ENCODE measurements around the gene FBXL17.

FBXL17 gene

GRCh38 chr5:108145351-108145750 lies 236.5 kb downstream of the FBXL17 start:
- no peak for DNase-seq

- DNase-seq: no peak
Observed at GRCh38 chr5:108144332-108144731, 237.6 kb downstream of the FBXL17 start.

- no peak for DNase-seq
Observed at GRCh38 chr5:108143581-108143980, 238.3 kb downstream of the FBXL17 start.

- DNase-seq: no peak
Observed at GRCh38 chr5:108141676-108142075, 240.2 kb downstream of the FBXL17 start.

- no peak for DNase-seq
Observed at GRCh38 chr5:108136493-108136892, 245.4 kb downstream of the FBXL17 start.

- DNase-seq: no peak
Observed at GRCh38 chr5:108129129-108129528, 252.8 kb downstream of the FBXL17 start.

- DNase-seq: no peak
Observed at GRCh38 chr5:108125771-108126511, 256.0 kb downstream of the FBXL17 start.

GRCh38 chr5:108124596-108124995 lies 257.3 kb downstream of the FBXL17 start:
- no peak for DNase-seq

GRCh38 chr5:108122702-108123101 lies 259.2 kb downstream of the FBXL17 start:
- DNase-seq: no peak

- DNase-seq: no peak
Observed at GRCh38 chr5:108118813-108119514, 262.9 kb downstream of the FBXL17 start.

GRCh38 chr5:108115673-108116072 lies 266.2 kb downstream of the FBXL17 start:
- no peak for DNase-seq

- DNase-seq: no peak
Observed at GRCh38 chr5:108113950-108114349, 267.9 kb downstream of the FBXL17 start.

- no peak for DNase-seq
Observed at GRCh38 chr5:108111736-108112135, 270.2 kb downstream of the FBXL17 start.

GRCh38 chr5:108109059-108109458 lies 272.8 kb downstream of the FBXL17 start:
- no peak for DNase-seq

GRCh38 chr5:108104448-108104847 lies 277.4 kb downstream of the FBXL17 start:
- DNase-seq: no peak

- no peak for DNase-seq
Observed at GRCh38 chr5:108102463-108102862, 279.4 kb downstream of the FBXL17 start.

GRCh38 chr5:108101821-108102220 lies 280.1 kb downstream of the FBXL17 start:
- no peak for DNase-seq

GRCh38 chr5:108101130-108101529 lies 280.8 kb downstream of the FBXL17 start:
- DNase-seq: peak; percentile 95

GRCh38 chr5:108094800-108095199 lies 287.1 kb downstream of the FBXL17 start:
- no peak for DNase-seq

- DNase-seq: no peak
Observed at GRCh38 chr5:108093186-108093585, 288.7 kb downstream of the FBXL17 start.

- no peak for DNase-seq
Observed at GRCh38 chr5:108090946-108091345, 291.0 kb downstream of the FBXL17 start.

GRCh38 chr5:108084105-108084504 lies 297.8 kb downstream of the FBXL17 start:
- no peak for DNase-seq

GRCh38 chr5:108083232-108083631 lies 298.7 kb downstream of the FBXL17 start:
- no peak for DNase-seq

GRCh38 chr5:108081707-108082106 lies 300.2 kb downstream of the FBXL17 start:
- DNase-seq: no peak

- no peak for DNase-seq
Observed at GRCh38 chr5:108079753-108080152, 302.1 kb downstream of the FBXL17 start.
